HG03097 (cell line): Measurements from ENCODE around the gene CYP19A1.
A peak's percentile ranks its signal among the peaks of the same experiment; 100 is the strongest.

Experiments
- ATAC-seq: cut with Tn5 transposase; IDR thresholded peaks from one replicate; pipeline ENCODE4 v1.9.1; 2021; ENCODE audit not compliant: unreplicated experiment, low FRiP score

The CYP19A1 gene

DNA sequence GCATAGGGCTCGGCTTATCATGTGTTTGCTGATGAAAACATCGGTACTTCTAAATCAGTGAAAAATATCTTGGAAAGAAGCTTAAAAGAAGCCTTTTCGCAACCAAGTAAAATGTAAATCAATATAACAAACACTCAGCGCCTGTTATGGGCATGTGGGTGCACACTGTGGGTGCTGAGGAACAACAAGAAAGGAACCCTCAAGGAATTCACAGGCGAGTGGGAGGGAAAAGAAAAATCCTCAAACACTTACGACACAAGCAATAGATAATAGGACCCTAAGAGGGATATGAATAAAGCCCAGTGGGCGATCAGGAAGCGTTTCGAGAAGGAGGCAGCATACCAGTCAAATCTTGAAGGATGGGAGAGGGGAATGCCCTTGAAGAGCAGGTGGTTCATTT, 25.0 kb upstream of the CYP19A1 start:
- no peak for ATAC-seq

DNA sequence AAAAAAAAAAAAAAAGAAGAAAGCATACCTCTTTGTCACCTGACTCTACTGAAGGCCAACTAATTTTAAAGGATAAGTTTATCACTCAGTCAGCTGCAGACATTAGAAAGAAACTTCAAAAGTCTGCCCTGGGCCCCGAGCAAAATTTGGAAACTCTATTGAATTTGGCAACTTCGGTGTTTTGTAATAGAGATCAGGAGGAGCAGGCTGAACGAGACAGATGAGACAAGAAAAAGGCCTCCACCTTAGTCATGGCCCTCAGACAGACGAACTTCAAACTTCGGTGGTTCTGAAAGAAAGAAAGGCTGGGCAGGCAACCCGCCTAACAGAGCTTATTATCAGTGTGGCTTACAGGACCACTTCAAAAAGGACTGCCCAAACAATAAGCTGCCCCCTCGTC, 21.6 kb upstream of the CYP19A1 start:
- ATAC-seq = no peak

DNA sequence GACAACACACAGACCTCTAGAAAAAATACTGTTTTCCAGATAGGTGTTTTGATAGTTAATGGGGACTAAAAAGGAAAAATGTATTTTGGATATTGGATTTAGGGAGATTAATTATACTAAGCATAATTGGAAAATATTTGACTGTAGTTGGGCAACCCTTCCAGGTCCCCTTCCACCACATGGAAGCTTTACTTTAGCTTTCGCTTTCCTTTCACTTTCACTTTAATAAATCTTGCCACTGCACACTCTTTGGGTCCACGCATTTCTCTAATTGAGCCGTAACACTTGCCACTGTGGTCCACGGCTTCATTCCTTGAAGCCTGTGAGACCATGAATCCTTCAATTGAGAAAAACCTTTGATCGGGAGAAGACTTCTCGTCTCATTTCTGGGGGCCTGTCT, 18.6 kb upstream of the CYP19A1 start:
- ATAC-seq = no peak

DNA sequence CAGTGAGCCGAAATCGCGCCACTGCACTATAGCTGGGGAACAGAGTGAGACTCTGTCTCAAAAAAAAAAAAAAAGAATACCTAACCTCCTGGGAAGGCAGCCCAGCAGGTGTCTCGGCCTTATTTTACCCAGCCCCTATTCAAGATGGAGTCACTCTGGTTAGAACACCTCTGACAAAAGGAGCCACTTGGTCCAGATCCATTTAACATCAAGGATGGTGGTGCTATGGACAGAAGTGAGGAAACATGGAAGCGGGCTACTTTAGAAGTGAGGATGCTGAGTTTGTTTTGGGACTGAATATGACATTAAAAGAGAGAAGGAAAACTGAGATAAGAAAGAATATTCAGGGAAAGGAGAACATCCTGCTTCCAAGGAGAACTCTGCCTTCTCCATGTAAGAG, 17.8 kb upstream of the CYP19A1 start:
- no peak for ATAC-seq

DNA sequence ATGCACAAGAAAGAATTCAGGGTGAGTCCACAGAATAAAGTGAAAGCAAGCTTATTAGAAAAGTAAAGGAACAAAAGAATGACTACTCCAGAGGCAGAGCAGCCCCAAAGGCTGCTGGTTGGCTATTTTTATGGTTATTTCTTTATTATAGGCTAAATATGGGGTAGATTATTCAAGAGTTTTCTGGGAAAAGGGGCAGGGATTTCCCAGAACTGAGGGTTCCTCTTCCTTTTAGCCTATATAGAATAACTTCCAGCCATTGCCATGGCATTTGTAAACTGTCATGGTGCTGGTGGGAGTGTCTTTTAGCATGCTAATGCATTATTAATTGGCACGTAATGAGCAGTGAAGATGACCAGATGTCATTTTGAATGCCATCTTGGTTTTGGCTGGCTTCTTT, 16.7 kb upstream of the CYP19A1 start:
- ATAC-seq = no peak

DNA sequence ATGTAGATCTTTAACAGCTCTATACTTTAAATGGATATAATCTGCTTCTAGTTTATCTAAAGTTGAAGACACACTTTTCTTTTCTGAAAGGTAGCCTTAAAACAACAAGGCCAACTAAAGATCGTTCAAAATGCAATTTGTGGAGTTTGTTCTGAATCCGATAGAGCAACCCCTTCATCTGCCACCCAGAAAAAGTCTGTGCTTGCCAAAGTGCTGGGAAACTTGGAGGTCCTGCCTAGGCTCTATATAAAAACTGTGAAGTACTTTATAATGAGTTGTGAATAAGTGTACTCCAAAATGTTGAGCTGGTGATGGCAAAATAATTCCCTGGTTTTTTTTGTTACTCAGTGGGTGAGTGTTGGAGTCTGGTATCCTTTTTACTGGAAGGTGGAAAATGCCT, 15.6 kb upstream of the CYP19A1 start:
- ATAC-seq = no peak

DNA sequence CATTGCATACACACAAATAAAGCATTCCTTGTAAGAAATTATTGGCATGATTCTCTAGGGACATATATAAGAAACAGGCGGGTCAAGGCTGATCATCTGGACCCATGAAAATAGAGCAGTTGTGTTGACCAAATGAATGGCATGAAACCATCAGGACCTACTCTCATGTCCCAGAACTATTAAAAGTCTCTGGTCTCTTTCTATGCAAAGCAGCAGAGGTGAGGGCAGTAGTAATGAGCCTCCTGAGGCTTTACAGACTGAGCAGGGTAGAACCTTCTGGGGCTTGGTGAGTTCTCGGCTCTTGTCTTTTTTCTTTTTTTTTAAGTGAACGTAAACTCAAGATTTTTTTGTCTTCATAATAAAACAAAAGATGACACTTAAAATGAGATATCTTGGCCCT, 12.3 kb upstream of the CYP19A1 start:
- no peak for ATAC-seq

DNA sequence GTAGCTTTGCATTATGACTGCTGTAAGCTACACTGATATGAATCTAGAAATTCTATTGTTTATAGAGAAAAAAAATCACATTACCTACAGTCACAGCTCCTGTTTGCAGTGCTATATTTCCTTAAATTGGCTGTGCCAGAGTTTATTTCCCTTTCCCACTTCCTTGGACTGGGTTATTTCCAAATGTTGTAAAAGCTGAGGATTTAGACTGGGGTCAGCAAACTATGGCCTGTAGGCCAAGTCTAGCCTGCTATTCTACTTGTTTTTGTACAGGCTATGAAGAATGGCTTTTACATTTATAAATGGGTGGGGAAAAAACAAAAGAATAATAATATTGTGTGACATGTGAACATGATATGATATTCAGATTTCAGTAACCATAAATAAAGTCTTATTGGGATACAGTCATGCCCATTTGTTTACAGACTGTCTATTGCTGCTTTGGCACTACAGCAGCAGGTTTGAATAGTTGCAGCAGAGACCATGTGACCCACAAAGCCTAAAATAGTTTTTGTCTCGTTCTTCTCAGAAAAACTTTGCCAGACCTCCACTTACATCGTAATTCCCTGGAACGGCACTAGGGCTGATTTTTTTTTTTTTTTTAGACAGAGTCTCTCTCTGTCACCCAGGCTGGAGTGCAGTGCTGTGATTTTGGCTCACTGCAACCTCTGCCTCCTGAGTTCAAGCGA, 10.9 kb upstream of the CYP19A1 start:
- ATAC-seq = no peak

DNA sequence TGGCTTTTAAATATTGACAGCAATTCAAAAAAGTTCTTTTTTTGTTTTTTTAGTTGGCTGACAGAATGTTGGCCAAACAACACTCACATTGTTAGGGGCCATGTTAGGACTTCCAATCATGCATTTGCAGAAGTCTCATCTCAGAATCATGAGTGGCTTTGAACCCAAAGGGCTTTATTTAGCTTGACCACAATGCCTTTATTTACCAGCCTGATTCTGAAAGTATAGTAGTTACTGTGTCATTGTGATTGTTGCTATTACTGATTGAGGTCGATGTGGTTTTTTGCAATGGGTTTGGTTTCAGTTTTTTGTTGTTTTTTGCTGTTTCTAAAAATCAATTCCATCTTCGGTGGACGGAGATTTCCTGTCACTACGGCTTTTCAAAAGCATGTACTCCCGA, 10.3 kb upstream of the CYP19A1 start:
- peak; percentile 83 for ATAC-seq

DNA sequence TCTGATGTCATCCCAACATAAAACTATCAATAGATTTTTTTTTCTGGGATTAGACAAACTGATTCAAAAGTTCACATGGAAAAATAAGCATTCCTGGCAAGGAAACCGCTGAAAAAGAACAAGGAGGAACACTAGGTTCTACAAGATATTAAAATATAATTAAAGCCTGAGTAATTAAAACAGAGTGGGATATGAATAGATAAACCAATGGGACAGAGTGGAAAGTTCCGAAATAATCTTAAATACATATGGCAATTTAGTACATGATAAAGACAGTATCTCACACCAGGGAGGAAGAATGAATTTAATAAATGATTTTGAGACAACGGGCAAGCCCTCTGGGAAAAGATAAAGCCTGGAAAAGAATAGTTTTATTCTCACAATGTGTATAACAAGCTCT, 7.7 kb upstream of the CYP19A1 start:
- no peak for ATAC-seq

DNA sequence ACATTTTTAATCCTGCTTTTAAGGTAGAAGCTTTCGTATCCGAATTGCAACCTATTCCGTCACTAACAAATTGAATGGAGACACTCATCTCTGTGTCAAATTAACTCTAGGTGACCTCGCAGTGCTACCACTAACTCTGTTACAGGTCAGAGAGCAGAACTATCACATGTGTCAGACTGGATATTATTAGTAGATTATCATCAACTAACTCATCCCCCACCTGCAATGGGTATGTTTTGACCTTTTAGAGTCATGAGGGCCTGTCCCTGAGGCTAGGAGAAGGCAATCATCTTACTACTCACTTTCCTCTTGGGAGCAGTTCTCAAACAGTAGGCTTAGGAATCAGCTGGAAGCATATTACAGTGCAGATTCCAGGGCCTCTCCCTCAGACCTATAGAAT, 5.1 kb upstream of the CYP19A1 start:
- ATAC-seq = no peak

DNA sequence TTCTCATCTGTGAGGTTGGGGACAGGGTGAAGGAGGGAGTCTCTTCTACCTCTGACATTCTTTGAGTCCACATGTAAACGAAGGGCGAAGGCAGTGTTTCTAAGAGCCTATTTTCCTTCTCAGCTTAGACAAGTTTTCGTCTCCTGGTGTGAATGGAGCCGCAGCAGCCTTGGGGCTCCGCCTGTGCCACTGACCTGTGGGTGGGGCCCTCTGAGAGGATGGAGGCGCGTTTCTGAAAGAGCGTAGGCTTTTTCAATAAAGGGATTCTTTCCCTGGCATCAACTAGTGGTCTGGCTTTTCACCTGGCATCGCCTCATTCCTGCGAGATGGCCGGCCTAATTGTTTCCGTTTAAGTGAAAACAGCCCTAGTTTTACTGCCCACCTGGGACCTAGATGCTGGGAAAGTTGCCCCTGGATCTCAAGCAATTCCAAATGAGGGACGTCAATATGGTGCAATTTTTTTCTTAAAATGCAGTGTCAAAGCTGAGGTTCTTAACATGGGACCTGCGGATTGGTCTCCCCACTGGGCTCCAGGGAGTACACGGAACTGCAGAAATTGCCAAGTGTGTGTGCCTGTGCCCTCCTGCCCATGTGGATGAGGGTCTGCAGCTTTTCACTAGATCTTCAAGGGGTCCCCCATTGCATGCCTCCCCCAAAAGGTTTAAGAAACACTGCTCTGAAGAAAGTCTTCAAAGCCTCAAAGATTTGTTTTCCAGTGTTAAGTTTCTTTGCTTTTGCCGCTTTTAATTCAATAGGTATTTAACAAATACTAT, 4.0 kb upstream of the CYP19A1 start:
- ATAC-seq = no peak

DNA sequence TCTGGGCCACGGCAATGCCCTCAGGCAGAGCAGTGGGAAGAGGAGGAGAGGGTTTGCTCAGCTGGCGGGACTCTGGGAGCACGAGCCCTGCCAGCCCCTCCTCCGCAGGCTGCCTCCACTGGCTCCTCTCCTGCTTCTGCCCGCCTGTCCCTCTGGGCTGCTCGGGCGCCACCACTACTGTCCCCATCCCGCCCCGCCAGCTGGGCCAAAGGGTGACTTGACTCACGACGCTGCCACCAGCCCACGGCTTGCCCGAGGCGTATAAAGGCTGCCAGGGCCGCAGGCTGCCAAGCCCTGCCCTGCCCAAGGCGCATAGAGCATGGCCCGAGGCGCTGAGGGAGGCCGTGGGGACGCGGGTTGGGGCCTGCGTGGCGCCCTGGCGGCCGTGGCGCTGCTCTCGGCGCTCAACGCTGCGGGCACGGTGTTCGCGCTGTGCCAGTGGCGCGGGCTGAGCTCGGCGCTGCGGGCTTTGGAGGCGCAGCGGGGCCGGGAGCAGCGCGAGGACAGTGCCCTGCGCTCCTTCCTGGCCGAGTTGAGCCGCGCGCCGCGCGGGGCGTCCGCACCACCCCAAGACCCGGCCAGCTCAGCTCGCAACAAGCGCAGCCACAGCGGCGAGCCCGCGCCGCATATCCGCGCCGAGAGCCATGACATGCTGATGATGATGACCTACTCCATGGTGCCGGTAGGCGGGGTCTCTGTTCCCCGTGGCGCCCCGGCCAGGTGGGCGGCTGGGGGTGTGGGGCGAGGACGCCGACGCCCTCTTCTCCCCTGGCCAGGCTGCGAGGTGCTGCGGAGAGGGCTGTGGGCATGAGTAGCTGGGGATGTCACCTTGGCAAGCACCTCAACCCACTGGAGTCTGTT, 3.2 kb upstream of the CYP19A1 start, which contains the start of gene GLDN:
GLDN (plus strand) TSS at position 290 of the 861 bp plus-strand sequence; CDS start at position 320, 30 bp downstream.
- ATAC-seq = no peak

DNA sequence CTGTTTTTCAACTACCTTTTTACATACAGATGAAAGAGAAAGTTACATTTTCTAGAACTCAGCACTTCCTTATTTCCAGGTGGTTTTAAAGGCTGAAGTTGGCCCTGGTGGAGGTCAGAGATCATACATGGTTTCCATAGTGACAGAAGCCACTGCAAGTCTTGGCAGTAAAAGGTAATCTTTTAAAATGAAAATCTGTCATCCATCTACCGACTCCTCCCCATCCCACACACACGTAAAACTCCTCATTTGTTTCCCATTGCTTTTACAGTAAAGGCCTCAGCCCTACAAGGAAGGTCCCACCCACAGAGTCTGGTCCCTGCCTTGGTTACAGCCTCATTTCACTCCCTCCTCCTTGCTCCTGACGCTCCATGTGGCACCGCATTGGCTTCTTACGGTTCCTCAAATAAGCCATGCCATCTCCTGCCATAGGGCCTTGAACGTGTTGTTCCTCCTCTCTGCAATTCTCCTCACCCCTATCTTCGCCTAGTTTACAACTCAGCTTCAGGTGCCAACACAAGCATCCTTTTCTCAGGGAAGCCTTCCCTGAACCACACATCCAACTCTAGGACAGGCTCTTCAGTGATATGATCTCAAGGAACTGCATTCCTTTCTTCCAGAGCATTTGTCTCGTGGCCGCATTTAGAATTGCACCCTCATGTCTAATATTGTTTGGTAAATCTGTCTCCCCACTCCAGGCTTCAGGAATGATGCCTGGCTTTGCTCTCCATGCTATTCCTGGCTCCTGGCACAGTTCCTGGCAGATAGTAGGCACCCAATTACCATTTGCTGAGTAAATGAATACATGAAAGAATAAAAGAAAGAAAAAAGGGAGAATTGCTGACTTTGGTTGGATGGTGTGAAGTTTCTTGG, 2.6 kb downstream of the CYP19A1 start:
- peak; percentile 67 for ATAC-seq

DNA sequence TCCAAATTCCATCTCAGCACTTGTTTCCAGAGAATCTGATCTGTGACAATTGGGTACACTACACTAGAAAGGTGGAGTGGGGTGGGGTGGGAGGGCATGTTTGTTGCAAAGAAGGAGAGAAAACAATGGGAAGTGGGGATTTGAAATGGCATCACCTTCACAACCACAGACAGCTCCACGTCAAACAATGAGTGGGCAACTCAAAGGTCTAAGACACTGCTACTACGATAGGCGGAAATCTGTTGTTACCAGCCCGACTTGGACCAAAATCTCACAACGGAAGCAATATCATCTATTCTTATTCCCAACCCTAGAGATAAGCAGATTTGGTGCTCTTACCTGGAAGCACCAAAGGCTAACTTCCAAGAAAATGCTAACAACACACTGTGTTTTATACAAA, 3.3 kb downstream of the CYP19A1 start:
- peak; percentile 22 for ATAC-seq

DNA sequence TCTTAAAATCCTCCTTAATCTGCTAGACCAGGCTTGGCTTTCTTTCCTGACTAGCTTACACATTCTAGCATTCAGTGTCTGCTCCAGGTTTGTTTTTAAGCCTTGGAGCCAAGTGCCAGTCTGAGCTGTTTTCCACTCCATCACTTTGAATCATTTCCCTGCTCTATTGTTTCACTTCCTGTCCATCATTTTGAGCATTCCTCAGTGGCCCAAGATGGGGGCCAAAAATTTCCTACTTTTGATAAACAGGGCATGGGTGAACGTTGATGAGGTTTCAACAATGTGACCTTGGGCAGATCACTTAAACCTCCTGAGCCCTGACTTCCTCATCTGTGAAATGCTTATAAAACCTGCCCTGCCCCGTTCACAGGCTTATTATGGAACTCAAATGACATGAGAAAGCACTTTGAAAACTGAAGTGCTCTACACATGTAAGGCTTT, 4.4 kb downstream of the CYP19A1 start:
- no peak for ATAC-seq

DNA sequence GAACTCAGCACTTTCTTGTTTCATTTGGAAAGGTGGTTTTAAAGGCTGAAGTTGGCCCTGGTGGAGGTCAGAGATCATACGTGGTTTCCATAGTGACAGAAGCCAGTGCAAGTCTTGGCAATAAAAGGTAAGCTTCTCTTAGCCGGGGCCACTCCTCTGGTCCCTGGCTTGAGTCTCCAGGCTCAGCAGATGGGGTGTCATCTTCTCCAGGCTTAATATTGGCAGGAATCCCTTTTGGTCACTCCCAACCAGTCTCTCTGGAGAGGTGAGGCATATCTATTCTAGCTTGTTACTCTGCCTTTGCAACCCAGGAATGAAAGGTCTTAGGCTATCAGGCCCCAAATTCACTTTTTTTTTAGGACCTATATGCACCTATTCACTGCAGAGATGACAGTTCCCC, 4.8 kb downstream of the CYP19A1 start:
- ATAC-seq = no peak

DNA sequence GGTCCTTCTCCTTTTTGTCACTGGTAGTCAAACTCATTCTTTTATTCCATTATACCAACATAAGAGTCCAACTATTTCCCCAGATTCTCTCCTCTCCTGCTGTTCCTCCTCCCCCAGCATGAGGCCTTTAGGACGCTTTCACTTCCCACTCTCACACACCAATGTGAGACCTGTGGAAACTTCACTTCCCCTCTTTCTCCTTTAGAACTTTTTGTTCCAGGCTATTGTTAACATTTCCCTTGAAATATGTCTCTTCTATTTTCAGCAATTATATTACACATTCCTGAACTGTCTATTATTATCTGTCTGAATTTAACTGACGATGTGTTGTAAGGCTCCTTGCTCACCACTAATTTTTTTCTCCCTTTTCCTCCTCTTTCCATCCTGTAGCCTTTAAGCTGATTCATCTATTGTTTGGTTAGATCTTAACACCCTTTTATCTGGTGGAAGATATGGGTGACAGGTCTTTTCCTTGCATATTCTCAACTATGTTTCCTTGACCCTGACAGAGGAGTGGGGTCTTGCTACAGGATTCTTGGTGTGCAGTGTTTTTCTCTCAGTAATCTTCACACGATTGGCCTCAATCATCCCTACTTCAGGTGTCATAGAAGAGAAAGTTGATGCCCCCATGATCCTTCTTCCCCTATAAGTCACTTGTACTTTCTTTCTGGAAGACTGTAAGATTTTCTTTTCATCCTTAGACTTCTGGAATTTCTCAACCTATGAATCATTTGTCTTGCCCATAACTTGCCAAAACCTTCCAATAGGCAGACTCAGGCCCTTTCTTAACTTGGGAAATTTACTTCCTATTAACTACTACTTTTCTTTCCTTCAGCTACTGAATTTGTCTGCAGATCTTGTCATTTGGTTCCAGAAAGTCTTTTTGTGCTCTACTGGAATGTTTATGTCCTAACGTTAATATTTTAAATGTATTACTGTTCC, 5.9 kb downstream of the CYP19A1 start:
- ATAC-seq = no peak

DNA sequence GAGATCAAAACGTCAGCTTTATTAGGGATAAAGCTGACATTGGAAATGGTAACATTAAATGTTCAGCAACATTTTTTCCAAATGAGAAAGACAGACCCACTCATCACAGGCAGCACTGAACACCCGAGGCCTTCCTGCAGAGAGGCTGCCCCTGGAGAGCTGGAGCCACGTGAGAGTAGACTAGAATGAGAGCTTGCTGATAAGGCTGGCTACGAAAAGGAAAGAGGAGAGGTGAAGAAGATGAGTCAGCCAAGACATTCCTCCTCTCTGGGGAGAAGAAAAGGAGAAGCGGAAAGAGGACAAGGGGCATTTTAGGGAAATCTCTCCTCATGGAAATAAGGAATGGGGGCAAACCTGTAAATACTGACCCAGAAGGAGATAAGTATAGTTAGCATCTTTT, 7.3 kb downstream of the CYP19A1 start:
- no peak for ATAC-seq
